OCI-M1 (cell line): ENCODE measurements around the gene ZFYVE28.

Source experiments
- DNase-seq: peaks from one replicate; lab custom pipeline; 2025; lab: John Stamatoyannopoulos, UW

ZFYVE28 gene

DNA sequence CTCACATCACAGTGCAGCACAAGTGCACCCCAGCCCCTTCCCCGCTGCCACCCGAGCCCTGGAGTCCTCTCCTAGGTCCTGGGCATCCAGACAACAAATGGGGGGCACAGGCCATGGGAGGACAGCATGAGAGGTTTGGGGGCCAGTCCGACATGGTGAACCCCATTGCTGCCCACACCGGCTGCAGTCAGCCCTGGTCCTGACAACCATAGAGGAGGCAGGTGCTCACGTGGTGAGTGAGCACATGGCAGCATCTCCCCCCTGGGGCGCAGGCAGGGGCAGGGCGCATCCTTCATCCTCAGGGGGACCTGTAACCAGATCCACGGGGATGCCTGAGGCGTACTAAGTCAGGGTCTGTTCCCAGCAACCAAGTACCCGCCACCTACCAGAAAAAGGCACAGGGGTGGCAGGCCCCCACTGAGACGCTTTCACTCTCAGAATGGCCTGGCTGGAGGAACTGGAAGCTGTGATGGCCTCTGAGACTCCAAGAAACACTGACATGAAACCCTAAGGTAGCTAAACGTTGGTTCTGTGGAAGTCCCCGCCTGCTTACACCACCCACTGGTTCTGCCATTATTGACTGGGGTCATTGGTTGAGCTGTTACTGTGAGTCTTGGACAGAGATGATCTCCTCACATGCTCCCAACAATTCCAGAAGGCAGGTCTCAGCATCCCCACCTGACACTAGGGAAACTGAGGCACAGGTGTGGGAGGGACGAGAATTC lies 6.5 kb downstream of the ZFYVE28 start:
- DNase-seq: no peak

DNA sequence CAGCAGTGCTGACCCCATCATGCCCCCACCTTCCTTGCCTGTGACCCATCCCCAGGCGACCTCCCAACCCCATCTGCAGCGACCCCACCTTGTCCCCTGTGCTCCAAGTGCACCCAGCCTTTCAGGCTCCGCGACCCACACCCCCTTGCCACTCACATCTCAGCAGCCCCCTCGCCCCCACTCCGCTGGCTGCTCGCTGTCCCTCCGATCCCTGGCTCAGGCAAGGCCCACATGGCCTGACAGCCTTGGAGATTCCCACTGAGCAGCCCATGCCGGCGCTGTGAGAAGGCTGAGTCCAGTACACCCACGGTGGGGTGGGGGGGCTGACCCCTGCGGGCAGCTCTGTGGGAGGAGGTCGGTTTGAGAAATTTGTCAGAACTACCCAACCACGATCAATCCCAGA lies 9.1 kb downstream of the ZFYVE28 start:
- no peak for DNase-seq

DNA sequence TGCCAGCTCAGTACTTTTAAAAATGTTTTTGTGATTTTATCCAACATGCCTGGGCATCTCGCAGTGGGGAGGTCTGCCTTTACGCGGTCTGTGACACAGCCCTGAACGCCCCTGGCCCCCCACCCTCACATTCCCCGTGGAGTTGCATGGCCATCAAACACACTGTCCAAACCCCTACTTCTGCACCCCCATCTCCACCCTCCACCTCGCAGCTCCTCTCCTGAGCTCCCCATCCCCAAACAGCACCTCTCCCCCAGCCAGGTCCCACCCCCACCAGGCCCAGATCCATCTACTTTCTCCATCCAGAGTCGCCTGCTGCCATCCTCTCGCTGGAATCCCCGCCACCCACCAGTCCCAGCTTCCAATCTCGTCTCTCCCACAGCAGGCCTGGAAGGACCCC lies 9.5 kb downstream of the ZFYVE28 start:
- DNase-seq: no peak

DNA sequence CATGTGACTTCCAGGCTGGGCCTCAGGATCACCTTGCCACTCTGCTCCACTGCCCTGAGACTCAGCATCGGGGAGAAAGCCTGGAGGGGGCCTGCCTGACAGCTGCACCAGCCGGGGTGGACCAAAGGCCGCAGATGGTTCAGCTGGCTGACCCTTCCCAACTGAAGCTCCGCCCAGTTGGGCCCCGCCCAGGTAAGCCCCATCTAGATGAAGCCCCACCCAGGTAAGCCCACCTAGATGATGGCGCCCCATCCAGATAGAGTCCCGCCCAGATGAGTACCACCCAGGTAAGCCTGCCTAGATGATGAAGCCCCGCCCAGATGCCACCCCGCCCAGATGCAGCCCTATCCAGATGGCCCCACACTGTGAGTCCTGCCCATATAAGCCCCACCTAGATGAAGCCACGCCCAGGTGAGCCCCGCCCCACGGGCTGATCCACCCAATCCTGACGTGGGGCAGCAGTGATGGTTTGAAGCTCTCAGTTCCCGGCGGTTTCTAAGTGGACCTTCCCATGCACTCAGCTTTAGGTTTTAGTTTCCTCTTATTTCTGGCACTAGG lies 10.0 kb downstream of the ZFYVE28 start:
- peak; percentile 15 for DNase-seq

DNA sequence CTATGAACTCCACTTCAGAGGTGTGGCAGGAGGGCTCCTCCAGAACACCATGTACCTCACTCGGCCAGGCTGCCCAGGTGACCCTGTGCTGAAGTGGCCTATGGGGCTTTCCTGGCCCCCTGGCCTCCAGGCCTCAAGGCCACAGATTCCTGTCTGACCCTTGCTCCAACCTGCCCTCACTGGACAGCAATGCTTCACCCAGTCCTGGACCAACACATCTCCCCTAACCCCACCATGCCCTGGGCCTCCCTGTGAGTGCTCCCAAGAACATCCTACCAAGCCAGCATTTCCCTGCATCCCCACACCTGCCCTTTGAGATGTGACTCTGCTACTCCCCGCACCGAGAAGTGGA lies 10.5 kb downstream of the ZFYVE28 start:
- no peak for DNase-seq

DNA sequence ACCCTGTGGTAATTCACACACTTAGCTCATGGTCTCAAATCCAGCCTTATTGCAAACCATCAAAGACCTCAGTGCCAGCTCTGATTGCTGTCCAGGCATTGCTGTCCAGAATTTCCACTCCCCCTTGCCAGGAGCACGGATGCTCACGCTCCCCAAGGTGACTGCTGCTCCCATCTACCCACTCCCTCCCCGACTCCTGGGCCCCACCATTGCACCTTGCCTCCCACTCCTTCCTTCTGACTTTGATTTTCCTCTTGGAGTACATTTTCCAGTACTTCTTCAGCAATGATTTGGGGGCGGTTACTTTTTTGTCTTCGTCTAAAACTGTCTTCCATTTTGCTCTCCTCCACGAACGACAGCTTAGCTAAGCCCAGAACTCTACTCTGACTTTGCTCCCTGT lies 11.5 kb downstream of the ZFYVE28 start:
- DNase-seq: no peak

DNA sequence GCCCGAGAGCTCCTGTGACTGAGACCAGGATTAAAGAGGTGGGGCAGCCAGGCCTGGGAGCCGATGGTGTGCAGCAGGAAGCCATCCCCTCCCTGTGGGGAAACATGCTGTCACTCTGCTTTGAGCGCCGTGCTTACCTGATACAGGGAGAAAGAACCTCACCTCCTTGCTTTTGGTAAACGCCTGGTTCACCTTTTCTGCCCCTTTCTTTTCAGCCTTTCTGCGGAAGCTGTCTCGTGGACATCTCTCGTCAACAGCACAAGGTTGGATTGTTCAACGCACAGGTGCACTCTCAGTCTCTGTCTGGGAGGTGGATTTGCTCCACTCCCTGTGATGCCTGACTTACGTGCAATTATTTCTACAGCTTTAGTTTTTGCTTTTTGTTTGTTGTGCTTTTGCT lies 12.0 kb downstream of the ZFYVE28 start:
- DNase-seq: no peak

DNA sequence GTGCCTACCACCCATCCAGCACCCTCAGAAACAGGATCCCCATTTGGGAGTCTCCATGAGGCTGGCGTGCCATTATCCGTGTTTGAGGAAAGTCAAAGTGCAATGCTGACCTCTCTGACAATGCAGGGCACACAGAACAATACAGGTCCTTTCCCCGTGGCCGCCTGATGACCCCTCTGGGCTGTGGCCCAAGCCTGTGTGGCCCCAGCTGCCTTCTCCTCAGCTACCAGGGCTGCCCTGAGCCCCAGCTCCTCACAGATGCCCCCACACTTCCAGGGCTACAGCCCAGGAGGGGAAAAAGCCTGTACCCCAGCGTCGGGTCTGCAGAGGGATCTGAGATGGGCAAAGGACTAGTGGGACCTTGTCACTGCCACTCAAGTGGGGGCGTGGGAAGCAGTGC lies 15.5 kb downstream of the ZFYVE28 start:
- no peak for DNase-seq

DNA sequence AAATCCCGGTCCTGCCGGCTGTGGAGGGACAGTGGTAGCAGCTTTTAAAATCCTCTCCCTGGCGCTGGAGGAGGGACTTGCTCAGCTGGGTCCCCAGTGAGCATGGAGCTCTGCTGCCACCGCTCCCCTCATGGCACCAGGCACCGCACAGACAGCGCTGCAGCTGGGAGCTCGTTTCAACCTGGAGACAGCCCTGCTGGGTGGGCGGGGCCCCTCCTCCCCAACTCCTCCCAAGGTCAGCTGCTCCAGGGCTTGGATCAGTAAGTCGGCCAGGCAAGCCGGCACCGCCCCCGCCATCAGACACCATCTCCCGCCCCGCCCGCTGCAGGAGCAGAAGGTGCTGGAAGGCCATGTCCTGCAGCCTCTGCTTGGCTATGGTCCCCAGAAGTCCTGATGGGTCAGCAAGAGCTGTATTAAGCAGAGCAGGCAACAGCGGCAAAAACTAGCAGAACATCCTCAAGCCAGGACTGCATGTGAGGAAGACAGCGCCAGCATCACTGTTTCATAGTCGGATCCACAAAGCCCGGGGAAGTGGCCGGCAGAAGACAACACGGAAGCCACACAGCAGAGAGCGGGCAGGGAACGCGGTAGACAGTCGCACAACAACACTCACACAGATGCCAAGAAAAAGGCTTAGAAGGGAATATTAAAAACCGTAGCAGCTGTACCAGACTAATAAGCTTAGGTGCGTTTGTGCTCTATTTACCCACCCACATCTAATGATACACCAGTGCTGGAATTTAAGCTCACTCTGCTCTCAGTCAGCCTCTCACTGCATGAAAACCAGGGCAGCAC lies 16.2 kb downstream of the ZFYVE28 start:
- DNase-seq: peak; percentile 70

DNA sequence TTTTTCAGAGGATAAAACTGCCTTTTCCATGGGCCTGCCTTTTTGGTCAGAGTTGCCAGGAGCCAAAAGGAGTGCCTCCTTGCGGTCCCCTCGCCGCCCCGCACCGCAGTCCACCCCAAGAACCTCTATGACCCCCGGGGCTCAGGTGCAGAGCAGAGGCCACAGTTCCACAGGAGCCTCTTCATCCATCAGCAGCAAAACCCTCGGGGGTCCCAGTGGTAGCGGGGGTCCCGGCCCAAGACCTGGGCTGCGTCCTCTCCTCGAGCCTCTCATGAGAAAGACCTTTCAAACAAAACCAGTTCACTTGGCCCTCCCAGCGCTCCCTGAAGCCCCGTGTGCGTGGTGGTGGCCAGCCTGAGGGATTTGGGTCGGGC lies 16.8 kb downstream of the ZFYVE28 start:
- no peak for DNase-seq

DNA sequence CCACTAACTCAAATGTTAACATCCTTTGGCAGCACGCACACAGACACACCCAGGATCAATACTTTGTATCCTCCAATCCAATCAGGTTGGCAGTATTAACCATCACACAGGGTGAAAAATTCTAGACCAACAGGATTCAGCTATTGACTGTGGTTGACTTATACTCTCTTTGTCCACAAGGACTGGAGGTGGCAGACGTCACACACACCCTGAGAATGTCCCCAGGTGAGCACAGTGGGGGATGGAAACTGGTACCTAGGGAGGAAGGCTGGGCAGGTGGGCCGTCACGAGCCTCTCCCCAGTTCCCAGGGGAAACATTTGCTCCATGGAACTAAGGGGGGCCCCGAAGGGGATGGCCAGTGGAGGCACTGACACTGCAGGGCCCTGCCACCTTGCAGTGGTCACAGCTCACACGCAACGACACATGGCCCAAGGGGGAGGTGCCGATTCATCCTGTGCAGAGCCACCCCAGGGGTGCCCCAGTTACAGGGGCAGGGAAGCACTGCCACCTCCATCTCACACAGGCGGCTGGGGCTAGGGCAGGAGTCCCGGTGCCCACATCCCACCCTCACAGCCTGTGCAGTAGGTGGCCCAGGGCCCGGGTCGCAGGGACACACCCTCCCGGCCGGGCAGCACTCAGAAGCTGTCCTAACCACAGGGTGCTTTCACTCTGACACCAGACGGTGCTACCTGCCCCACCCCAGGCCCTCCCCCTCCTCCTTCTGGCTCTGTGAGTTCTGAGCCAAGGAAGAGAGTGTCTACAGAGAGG lies 17.4 kb downstream of the ZFYVE28 start:
- DNase-seq: no peak

DNA sequence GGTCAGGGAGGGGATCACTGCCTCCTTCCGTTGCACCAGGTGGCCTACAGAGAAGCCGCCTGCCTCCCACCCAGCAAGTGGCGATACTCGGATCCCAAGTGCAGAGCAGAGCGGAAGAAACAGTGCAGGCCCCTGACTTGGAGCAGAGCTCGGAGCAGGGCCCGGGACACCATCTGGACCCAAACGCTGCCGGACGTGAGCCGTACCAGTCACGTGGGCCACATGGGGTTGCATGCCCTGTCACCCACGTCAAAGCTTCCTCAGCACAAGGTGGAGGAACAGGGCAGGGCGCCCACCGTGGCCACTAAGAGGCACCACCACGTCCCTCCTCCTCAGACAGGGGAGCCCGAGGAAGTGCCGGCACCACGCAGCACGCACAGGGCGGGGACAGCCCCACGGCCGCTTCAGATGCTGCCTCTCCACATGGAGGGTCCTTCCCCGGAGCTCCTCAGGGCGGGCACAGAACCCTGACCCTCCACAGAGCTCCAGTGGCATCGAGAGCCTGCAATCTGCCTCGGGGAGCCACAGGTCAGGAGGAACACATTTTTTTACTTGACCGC lies 18.7 kb downstream of the ZFYVE28 start:
- DNase-seq: no peak

DNA sequence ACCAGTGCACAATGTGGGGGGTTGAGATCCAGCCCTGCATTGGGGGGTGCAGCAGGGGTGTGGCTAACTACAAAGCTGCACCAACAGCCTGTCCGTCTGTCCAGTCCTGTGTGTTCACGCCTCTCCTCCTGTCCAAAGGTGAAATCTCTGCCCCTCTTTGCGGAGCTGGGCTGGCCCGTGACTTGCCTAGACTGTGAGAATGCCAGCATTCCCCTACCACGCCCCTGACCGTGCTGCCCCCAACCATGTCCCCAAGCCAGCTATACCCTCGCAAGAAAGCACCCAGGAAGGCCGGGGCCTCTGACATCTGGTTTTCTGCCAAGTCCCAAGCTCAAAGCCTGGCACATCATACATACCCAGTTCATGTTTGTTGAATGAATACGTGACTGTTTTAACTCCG lies 19.2 kb downstream of the ZFYVE28 start:
- DNase-seq: no peak

DNA sequence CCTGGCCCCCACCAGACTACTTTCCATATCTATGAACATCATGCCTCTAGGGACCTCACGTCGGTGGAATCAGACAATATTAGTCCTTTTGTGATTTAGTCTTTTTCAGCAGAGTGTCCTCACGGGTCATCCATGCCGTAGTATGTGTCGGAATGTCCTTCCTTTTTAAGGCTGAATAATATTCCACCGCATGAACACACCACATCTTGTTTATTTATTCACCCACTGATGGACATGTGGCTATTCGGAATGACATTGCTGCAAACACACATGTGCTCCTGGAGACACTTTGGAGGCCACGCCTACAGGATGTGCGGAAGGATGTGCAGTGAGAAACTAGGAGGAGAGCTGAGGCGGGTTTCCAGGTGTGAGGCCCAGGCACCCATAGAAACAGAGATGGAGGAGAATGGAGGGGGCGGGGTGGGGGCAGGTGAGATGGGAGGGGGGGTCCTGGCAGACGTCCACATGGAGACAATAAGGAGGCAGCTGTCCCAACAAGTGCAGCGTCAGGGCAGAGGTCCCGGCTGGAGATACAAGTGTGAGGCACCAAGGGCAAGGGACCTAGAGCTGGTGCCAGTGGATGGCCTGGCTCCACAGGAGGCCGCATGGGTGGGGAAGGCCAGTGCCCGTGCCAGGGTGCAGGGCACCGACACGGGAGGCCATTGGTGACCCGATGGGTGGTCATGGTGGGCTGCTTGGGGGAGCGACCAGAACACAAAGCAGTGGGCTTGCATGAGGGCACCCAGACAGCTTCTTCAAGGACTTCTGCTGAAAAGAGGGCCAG lies 20.7 kb downstream of the ZFYVE28 start:
- DNase-seq: no peak

DNA sequence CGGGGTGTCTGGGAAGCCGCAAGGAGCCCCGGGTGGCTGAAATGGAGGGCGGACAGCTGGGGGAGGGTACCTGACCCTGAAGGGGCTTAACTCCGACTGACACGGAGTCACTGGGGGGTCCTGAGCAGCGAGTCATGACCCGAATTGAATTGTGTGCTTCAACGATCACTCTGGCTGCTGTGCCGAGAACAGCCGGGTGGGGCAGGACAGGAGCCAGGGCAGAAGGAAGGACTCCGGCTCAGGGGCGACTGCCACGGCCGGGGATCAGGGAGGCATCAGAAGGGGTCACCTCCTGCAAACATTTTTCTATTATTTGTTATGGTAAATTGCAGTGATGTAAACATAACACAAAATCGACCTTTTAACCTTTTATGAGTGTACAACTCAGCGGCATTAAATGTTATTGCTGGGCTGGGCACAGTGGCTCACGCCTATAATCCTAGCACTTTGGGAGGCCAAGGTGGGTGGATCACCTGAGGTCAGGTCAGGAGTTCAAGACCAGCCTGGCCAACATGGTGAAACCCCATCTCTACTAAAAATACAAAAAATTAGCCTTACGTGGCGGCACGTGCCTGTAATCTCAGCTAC lies 21.6 kb downstream of the ZFYVE28 start:
- DNase-seq: no peak

DNA sequence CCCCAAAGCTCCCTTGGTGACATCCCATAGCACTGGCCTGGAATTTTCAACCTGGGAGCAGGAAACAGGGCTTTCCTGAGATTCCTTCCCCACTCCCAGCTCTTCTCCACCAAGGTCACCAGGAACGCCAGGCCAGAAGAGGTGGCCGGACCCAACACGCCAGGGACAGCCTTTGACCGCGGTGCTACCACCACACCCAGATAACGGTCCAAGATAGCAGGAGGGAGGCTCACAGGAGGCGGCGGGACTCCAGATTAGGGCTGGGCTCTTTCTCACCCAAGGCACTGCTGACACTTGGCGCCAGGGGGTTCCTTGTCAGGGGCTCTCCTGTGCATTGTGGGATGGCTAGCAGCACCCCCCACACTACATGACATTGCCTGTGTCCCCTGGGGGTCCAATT lies 22.9 kb downstream of the ZFYVE28 start:
- DNase-seq: peak; percentile 82

DNA sequence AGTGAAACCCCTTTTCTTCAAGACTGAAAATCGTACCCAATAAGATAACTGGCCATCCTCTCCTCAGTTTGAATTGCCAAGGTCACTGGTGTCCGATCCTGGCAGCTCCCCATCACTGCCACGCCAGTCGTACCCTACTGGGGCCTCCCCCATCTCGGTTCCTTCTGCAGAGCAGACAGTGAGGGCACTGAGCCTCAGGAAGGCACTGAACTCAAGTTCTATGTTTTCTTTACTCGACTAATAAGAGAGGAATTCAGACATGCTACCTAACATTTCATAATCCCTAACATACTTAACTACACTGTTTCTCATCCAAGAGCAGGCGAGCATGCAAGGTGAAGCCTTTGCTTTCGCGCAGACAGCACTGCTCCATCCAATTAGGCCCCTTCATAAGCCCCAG lies 23.4 kb downstream of the ZFYVE28 start:
- no peak for DNase-seq

DNA sequence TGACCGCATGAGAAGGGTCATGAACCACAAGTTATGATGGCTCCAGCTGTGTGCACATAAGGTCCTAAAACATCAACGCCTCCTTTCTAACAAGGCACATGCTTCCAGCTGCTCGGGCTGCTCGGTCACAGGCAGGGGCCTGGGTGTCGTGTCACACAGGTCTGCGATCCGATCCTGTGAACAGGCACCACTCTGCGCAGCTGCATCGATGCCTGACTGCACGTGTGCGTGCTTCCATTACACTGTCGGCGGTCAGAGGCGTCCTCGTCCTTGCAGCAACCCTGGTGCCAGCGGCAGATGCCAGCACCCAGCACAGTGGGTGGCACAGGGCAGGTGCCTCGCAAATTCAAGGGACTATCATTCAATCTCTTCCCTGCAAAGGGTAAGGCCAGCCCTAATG lies 23.9 kb downstream of the ZFYVE28 start:
- no peak for DNase-seq

DNA sequence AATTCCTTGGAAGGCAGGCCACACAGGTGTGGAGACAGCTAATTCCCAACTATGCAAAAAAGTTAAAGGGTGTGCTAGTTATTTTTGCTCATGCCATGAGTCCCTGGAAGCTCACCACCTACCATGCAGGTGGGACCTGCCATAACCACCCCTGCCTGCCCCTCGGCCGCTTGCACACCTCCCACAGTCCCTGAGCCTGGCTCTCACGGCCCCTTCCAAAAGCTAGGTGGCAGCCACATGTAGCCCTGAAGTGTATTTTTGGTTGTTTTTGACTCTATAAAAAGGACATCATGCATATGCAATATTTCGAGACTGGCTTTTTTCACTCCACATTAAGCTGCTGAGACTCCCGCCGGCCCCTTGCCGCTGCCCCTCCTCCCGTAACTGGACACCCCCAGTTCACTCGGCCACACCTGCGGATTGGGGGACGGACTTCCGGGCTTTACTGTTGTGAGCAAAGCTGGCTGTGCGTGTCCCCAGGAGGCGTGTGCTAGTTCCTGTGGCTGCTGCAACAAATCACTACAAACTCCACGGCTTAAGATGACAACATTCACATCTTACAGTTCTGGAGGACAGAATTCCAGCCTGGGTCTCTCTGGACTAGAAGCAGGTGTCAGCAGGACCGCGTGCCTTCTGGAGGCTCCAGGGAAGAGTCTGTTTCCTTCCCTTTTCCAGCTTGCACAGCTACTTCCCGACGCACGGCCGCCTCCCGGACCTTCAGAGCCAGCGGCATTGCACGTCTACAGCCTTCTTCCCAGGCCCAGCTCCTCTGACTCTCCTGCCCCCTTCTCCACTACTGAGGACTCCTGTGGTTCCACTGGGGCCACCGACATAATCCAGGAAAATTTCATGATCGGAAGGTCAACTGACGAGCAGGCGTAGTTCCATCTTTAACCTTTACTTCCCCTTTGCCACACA lies 24.8 kb downstream of the ZFYVE28 start:
- no peak for DNase-seq

DNA sequence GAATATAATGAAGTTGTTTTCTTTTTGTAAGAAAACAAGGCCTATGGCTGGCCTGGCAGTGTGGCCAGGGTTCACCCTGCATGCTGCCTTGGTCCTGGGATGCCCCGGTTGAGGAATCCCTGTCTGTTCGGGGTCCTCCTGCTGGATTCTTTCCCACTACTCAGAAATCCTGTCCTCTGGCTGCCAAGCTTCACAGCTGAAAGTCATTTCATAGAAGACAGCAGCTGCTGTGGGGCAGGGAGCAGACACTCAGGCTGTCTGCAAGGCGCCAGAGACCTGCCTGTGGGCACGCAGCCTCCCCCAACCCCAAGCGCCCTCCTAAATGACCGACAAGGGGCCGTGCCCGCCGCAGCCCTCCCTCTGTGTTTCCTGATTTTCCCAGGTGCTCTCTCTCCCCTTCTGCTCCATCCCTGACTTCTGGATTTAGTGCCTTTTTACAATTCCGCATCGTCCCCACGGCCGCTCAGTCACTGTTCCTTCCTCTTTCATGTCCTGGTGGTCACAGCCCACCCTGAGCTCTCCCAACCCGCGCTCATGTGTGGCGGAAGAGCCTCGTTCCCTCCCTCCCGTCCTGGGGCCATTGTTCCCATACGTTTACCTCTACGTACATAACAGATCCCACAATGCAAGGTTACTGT lies 27.5 kb downstream of the ZFYVE28 start:
- no peak for DNase-seq
